Measurements from ENCODE around the gene LAMB4. TPM values are rescaled to one million over a fixed set of nuclear protein-coding genes. Genes with fewer than 3 reads are reported as not detected.

The LAMB4 gene
- total and polyA plus RNA-seq, 2 experiments from 2014 or later, result not detected

DNA sequence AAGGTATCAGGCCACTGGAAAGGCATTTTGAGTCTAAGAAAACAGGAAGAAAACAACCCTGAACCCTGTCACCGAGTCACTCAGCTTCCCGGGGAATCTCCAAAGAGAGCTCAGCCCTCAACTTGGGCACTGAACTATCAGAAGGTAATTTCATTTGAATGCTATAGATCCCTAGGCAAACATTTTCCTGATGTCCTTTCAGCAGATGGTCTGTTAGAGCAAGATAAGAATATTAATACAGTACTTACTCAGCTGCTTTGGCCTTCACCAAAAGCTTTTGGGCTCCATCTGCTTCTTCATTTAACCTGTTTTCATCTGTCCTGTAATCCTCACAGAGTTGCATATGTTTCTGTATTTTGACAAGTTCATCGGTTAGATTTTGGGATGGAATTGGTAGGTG lies 93.0 kb downstream of the LAMB4 start (continued):
- TF ChIP-seq, protein P1, sequence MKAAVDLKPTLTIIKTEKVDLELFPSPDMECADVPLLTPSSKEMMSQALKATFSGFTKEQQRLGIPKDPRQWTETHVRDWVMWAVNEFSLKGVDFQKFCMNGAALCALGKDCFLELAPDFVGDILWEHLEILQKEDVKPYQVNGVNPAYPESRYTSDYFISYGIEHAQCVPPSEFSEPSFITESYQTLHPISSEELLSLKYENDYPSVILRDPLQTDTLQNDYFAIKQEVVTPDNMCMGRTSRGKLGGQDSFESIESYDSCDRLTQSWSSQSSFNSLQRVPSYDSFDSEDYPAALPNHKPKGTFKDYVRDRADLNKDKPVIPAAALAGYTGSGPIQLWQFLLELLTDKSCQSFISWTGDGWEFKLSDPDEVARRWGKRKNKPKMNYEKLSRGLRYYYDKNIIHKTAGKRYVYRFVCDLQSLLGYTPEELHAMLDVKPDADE (IDR thresholded peaks at IDR 0.05), result no peak
- TF ChIP-seq POLR2AphosphoS5 (IDR thresholded peaks at IDR 0.05; ENCODE audit: low read depth), result no peak
- no peak for TF ChIP-seq ZNF331 (CRISPR knock-in tag; IDR thresholded peaks at IDR 0.05; ENCODE audit: low read depth)
- no peak for TF ChIP-seq ZNF114 (CRISPR knock-in tag; IDR thresholded peaks at IDR 0.05)
- no peak for TF ChIP-seq EZH2phosphoT487 (IDR thresholded peaks at IDR 0.05; ENCODE audit: unreplicated experiment)
- TF ChIP-seq, protein P2, sequence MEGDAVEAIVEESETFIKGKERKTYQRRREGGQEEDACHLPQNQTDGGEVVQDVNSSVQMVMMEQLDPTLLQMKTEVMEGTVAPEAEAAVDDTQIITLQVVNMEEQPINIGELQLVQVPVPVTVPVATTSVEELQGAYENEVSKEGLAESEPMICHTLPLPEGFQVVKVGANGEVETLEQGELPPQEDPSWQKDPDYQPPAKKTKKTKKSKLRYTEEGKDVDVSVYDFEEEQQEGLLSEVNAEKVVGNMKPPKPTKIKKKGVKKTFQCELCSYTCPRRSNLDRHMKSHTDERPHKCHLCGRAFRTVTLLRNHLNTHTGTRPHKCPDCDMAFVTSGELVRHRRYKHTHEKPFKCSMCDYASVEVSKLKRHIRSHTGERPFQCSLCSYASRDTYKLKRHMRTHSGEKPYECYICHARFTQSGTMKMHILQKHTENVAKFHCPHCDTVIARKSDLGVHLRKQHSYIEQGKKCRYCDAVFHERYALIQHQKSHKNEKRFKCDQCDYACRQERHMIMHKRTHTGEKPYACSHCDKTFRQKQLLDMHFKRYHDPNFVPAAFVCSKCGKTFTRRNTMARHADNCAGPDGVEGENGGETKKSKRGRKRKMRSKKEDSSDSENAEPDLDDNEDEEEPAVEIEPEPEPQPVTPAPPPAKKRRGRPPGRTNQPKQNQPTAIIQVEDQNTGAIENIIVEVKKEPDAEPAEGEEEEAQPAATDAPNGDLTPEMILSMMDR (conservative IDR thresholded peaks at IDR 0.05; ENCODE audit: low read depth in 2 of 2), result no peak
- no peak for TF ChIP-seq CREB1 (CRISPR knock-in tag; IDR thresholded peaks at IDR 0.05; ENCODE audit: low read depth)
- TF ChIP-seq EZH2 (IDR thresholded peaks at IDR 0.05; ENCODE audit: low read depth, unreplicated experiment), result no peak

DNA sequence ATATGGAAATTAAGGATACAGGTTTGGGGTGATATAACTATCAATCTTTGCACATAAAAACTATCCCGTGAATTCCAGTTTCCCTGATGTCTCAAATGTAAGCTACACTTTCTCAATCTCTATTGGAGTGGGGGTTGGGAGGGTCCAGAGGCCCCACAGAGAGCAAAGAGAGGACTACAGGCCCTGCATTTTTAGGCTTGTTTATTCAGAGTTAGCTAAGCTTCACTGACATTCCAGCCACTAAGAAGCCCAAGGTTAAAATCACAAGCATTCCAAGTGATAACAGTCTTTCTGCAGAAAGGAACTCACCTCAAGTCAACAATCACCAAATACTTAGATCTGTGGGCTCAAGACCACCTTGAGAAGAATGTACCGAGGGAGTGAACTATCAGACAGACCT lies 95.6 kb downstream of the LAMB4 start:
- TF ChIP-seq, protein P3, sequence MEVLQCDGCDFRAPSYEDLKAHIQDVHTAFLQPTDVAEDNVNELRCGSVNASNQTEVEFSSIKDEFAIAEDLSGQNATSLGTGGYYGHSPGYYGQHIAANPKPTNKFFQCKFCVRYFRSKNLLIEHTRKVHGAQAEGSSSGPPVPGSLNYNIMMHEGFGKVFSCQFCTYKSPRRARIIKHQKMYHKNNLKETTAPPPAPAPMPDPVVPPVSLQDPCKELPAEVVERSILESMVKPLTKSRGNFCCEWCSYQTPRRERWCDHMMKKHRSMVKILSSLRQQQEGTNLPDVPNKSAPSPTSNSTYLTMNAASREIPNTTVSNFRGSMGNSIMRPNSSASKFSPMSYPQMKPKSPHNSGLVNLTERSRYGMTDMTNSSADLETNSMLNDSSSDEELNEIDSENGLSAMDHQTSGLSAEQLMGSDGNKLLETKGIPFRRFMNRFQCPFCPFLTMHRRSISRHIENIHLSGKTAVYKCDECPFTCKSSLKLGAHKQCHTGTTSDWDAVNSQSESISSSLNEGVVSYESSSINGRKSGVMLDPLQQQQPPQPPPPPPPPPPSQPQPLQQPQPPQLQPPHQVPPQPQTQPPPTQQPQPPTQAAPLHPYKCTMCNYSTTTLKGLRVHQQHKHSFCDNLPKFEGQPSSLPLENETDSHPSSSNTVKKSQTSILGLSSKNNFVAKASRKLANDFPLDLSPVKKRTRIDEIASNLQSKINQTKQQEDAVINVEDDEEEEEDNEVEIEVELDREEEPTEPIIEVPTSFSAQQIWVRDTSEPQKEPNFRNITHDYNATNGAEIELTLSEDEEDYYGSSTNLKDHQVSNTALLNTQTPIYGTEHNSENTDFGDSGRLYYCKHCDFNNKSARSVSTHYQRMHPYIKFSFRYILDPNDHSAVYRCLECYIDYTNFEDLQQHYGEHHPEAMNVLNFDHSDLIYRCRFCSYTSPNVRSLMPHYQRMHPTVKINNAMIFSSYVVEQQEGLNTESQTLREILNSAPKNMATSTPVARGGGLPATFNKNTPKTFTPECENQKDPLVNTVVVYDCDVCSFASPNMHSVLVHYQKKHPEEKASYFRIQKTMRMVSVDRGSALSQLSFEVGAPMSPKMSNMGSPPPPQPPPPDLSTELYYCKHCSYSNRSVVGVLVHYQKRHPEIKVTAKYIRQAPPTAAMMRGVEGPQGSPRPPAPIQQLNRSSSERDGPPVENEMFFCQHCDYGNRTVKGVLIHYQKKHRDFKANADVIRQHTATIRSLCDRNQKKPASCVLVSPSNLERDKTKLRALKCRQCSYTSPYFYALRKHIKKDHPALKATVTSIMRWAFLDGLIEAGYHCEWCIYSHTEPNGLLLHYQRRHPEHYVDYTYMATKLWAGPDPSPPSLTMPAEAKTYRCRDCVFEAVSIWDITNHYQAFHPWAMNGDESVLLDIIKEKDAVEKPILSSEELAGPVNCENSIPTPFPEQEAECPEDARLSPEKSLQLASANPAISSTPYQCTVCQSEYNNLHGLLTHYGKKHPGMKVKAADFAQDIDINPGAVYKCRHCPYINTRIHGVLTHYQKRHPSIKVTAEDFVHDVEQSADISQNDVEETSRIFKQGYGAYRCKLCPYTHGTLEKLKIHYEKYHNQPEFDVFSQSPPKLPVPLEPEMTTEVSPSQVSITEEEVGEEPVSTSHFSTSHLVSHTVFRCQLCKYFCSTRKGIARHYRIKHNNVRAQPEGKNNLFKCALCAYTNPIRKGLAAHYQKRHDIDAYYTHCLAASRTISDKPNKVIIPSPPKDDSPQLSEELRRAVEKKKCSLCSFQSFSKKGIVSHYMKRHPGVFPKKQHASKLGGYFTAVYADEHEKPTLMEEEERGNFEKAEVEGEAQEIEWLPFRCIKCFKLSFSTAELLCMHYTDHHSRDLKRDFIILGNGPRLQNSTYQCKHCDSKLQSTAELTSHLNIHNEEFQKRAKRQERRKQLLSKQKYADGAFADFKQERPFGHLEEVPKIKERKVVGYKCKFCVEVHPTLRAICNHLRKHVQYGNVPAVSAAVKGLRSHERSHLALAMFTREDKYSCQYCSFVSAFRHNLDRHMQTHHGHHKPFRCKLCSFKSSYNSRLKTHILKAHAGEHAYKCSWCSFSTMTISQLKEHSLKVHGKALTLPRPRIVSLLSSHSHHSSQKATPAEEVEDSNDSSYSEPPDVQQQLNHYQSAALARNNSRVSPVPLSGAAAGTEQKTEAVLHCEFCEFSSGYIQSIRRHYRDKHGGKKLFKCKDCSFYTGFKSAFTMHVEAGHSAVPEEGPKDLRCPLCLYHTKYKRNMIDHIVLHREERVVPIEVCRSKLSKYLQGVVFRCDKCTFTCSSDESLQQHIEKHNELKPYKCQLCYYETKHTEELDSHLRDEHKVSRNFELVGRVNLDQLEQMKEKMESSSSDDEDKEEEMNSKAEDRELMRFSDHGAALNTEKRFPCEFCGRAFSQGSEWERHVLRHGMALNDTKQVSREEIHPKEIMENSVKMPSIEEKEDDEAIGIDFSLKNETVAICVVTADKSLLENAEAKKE (CRISPR knock-in tag; IDR thresholded peaks at IDR 0.05), result 0 out of 2 replicates have a peak, but pooled peaks have one; percentile 17
- TF ChIP-seq, protein P4, sequence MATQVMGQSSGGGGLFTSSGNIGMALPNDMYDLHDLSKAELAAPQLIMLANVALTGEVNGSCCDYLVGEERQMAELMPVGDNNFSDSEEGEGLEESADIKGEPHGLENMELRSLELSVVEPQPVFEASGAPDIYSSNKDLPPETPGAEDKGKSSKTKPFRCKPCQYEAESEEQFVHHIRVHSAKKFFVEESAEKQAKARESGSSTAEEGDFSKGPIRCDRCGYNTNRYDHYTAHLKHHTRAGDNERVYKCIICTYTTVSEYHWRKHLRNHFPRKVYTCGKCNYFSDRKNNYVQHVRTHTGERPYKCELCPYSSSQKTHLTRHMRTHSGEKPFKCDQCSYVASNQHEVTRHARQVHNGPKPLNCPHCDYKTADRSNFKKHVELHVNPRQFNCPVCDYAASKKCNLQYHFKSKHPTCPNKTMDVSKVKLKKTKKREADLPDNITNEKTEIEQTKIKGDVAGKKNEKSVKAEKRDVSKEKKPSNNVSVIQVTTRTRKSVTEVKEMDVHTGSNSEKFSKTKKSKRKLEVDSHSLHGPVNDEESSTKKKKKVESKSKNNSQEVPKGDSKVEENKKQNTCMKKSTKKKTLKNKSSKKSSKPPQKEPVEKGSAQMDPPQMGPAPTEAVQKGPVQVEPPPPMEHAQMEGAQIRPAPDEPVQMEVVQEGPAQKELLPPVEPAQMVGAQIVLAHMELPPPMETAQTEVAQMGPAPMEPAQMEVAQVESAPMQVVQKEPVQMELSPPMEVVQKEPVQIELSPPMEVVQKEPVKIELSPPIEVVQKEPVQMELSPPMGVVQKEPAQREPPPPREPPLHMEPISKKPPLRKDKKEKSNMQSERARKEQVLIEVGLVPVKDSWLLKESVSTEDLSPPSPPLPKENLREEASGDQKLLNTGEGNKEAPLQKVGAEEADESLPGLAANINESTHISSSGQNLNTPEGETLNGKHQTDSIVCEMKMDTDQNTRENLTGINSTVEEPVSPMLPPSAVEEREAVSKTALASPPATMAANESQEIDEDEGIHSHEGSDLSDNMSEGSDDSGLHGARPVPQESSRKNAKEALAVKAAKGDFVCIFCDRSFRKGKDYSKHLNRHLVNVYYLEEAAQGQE (IDR thresholded peaks at IDR 0.05; ENCODE audit: unreplicated experiment), result no peak
- peaks cover 2% of the 10 kb centered on the region for H3K27me3 Mint-ChIP-seq (ENCODE audit: insufficient read depth, low read depth, poor library complexity)
- peak; percentile 92 for ATAC-seq
- peak; percentile 75 for DNase-seq (ENCODE audit: low spot score)
- no peak overlapping the region for H2AFZ ChIP-seq
- H3K9me3 Mint-ChIP-seq, result no peaks in the 10 kb centered on the region
- H3K36me3 ChIP-seq (ENCODE audit: insufficient read depth), result no peaks in the 10 kb centered on the region
- H3K4me1 ChIP-seq (ENCODE audit: insufficient read depth), result peaks cover 12% of the 10 kb centered on the region; the same call in 1 of the 2 replicates
- 0 out of 2 replicates have a peak overlapping the region, but pooled peaks have one; percentile 5 for H3K27ac ChIP-seq (ENCODE audit: low read depth)
- H3K36me3 Mint-ChIP-seq (ENCODE audit: low read depth), result no peaks in the 10 kb centered on the region
- H3K79me2 ChIP-seq (replicated peaks; ENCODE audit: insufficient read depth), result no peaks in the 10 kb centered on the region
- H3K27ac Mint-ChIP-seq, result peak overlapping the region; percentile 53; the same call in 1 of the 2 replicates
- no peak overlapping the region for H3K4me3 Mint-ChIP-seq
- H3K4me3 ChIP-seq, result no peak overlapping the region
- no peaks in the 10 kb centered on the region for H4K20me1 ChIP-seq (replicated peaks; ENCODE audit: insufficient read depth)
- H3K27me3 ChIP-seq (ENCODE audit: insufficient read depth), result no peaks in the 10 kb centered on the region
- H3K4me1 Mint-ChIP-seq, result peaks cover 18% of the 10 kb centered on the region
- H3K4me2 ChIP-seq, result no peak overlapping the region
- no peaks in the 10 kb centered on the region for H3F3A ChIP-seq (replicated peaks; ENCODE audit: low read depth)
- no peaks in the 10 kb centered on the region for H3K9me2 ChIP-seq (ENCODE audit: insufficient read depth)

Measured in GM23338 (cell line).